ENCODE measurements around the gene VPS39.

DNA sequence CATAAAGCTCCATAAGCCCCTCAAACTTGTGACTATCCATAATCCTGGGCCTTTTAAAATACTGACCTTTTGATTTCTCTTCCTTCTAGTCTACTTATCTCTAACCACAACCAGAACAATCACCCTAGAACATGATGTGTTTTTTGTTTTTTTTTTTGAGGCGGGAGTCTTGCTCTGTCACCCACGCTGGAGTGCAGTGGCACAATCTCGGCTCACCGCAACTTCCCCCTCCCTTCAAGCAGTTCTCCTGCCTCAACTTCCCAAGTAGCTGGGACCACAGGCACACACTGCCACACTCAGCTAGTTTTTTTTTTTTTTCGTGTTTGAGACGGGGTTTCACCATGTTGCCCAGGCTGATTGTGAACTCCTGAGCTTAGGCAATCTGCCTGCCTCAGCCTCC, 25.1 kb downstream of the VPS39 start:
- TF ChIP-seq, protein P1, sequence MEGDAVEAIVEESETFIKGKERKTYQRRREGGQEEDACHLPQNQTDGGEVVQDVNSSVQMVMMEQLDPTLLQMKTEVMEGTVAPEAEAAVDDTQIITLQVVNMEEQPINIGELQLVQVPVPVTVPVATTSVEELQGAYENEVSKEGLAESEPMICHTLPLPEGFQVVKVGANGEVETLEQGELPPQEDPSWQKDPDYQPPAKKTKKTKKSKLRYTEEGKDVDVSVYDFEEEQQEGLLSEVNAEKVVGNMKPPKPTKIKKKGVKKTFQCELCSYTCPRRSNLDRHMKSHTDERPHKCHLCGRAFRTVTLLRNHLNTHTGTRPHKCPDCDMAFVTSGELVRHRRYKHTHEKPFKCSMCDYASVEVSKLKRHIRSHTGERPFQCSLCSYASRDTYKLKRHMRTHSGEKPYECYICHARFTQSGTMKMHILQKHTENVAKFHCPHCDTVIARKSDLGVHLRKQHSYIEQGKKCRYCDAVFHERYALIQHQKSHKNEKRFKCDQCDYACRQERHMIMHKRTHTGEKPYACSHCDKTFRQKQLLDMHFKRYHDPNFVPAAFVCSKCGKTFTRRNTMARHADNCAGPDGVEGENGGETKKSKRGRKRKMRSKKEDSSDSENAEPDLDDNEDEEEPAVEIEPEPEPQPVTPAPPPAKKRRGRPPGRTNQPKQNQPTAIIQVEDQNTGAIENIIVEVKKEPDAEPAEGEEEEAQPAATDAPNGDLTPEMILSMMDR (IDR thresholded peaks at IDR 0.05) = no peak
- TF ChIP-seq POLR2A (IDR thresholded peaks at IDR 0.05) = no peak
